ENCODE measurements around the gene ALG14. TPM values are rescaled to one million over a fixed set of nuclear protein-coding genes. Genes with fewer than 3 reads are reported as not detected.
"Not testable (repeated sequence)": the region's sequence is repeated elsewhere in the genome, so short reads cannot be mapped to it uniquely, and the experiment has no call there.

ALG14 gene
- total RNA-seq, 1 experiment from 2014 or later: 13.0 TPM

- TF ChIP-seq CTCF (IDR thresholded peaks at IDR 0.05; ENCODE audit: unreplicated experiment): no peak
- Mint-ChIP-seq H3K27me3 (ENCODE audit: insufficient read depth, unreplicated experiment) (no peaks in the 10 kb centered on the region), H3K27ac (ENCODE audit: low read depth, unreplicated experiment) (no peak overlapping the region), H3K4me3 (ENCODE audit: unreplicated experiment) (no peak overlapping the region), H3K9me3 (ENCODE audit: unreplicated experiment) (no peaks in the 10 kb centered on the region), H3K4me1 (ENCODE audit: insufficient read depth, unreplicated experiment) (no peaks in the 10 kb centered on the region), H3K36me3 (ENCODE audit: insufficient read depth, unreplicated experiment) (no peaks in the 10 kb centered on the region)
- CTCF ChIA-PET: interaction anchor here (0.5 to 0.6 kb wide), 2 partner anchors 43 to 407 kb away, joined by 3 read pairs; no protein-coding TSS in a partner anchor
- intact Hi-C loops (cut with micrococcal nuclease): no loop called here
- no TSS peak for BruUV-seq (replicated peaks)
- DNase-seq (ENCODE audit: unreplicated experiment): no peak
- POLR2A ChIA-PET: no interaction called here
These were observed 74.0 kb downstream of the ALG14 start for GRCh38 chr1:94998748-94999147.

- no peak for DNase-seq (ENCODE audit: unreplicated experiment)
- Mint-ChIP-seq H3K27me3 (ENCODE audit: insufficient read depth, unreplicated experiment) (no peaks in the 10 kb centered on the region), H3K4me1 (ENCODE audit: insufficient read depth, unreplicated experiment) (no peaks in the 10 kb centered on the region), H3K27ac (ENCODE audit: low read depth, unreplicated experiment) (no peak overlapping the region), H3K36me3 (ENCODE audit: insufficient read depth, unreplicated experiment) (no peaks in the 10 kb centered on the region), H3K4me3 (ENCODE audit: unreplicated experiment) (no peak overlapping the region), H3K9me3 (ENCODE audit: unreplicated experiment) (no peaks in the 10 kb centered on the region)
- no peak for TF ChIP-seq CTCF (IDR thresholded peaks at IDR 0.05; ENCODE audit: unreplicated experiment)
- no TSS peak for BruUV-seq (replicated peaks)
- ChIA-PET CTCF (interaction anchor here (0.5 kb wide), 1 partner anchor 44 kb away, joined by 3 read pairs; no protein-coding TSS in a partner anchor), POLR2A (no interaction called here)
- intact Hi-C loops (cut with micrococcal nuclease): no loop called here
These were observed 74.6 kb downstream of the ALG14 start for GRCh38 chr1:94998114-94998513.

- DNase-seq (ENCODE audit: unreplicated experiment); H3K4me1 Mint-ChIP-seq (ENCODE audit: insufficient read depth, unreplicated experiment); H3K27ac Mint-ChIP-seq (ENCODE audit: low read depth, unreplicated experiment); H3K36me3 Mint-ChIP-seq (ENCODE audit: insufficient read depth, unreplicated experiment); H3K27me3 Mint-ChIP-seq (ENCODE audit: insufficient read depth, unreplicated experiment); BruUV-seq (replicated peaks); intact Hi-C loops (cut with micrococcal nuclease); H3K4me3 Mint-ChIP-seq (ENCODE audit: unreplicated experiment); POLR2A ChIA-PET; H3K9me3 Mint-ChIP-seq (ENCODE audit: unreplicated experiment): not testable (repeated sequence)
- CTCF ChIA-PET: interaction anchor here (1.3 kb wide), 1 partner anchor 12 kb away, joined by 3 read pairs; no protein-coding TSS in a partner anchor
These were observed 77.2 kb downstream of the ALG14 start for GRCh38 chr1:94995536-94995935.

GRCh38 chr1:94994805-94995204 lies 77.9 kb downstream of the ALG14 start:
- no TSS peak for BruUV-seq (replicated peaks)
- Mint-ChIP-seq H3K9me3 (ENCODE audit: unreplicated experiment) (no peaks in the 10 kb centered on the region), H3K4me1 (ENCODE audit: insufficient read depth, unreplicated experiment) (no peaks in the 10 kb centered on the region), H3K27me3 (ENCODE audit: insufficient read depth, unreplicated experiment) (no peaks in the 10 kb centered on the region), H3K27ac (ENCODE audit: low read depth, unreplicated experiment) (no peak overlapping the region), H3K36me3 (ENCODE audit: insufficient read depth, unreplicated experiment) (no peaks in the 10 kb centered on the region), H3K4me3 (ENCODE audit: unreplicated experiment) (no peak overlapping the region)
- no peak for DNase-seq (ENCODE audit: unreplicated experiment)
- ChIA-PET CTCF (interaction anchor here (0.6 to 1.4 kb wide), 4 partner anchors 11 to 144 kb away, joined by 3 read pairs; no protein-coding TSS in a partner anchor), POLR2A (no interaction called here)
- TF ChIP-seq CTCF (IDR thresholded peaks at IDR 0.05; ENCODE audit: unreplicated experiment): no peak
- intact Hi-C loops (cut with micrococcal nuclease): no loop called here
